ENCODE results near the gene SEPTIN3. TPM values are rescaled to one million over a fixed set of nuclear protein-coding genes. Genes with fewer than 3 reads are reported as not detected.

SEPTIN3 gene
- total RNA-seq, 2 experiments from 2014 or later, result 1.1 to 2.1 TPM

GRCh38 chr22:41991111-41991510 lies 21.9 kb downstream of the SEPTIN3 start:
- Histone ChIP-seq H4K20me1 (ENCODE audit: insufficient read depth, low read length) (no peaks in the 10 kb centered on the region), H3K36me3 (ENCODE audit: insufficient read depth, low read length) (no peaks in the 10 kb centered on the region), H3K9me2 (ENCODE audit: insufficient read depth, low read length) (no peaks in the 10 kb centered on the region), H3K9me3 (ENCODE audit: low read length) (no peaks in the 10 kb centered on the region), H3K79me2 (ENCODE audit: insufficient read depth, low read depth, low read length) (no peaks in the 10 kb centered on the region), H2AFZ (ENCODE audit: low read length) (no peak overlapping the region), H3K27ac (ENCODE audit: low read depth, low read length, poor library complexity, severe bottlenecking) (no peak overlapping the region), H3K4me1 (ENCODE audit: insufficient read depth, low read length, poor library complexity, severe bottlenecking) (no peaks in the 10 kb centered on the region), H3K4me2 (ENCODE audit: low read length) (no peak overlapping the region), H3K4me3 (ENCODE audit: low read depth, low read length, poor library complexity, severe bottlenecking) (no peak overlapping the region)
- ChIA-PET POLR2A (no interaction called here), CTCF (ENCODE audit: unreplicated experiment) (no interaction called here)
- TF ChIP-seq EZH2phosphoT487 (IDR thresholded peaks at IDR 0.05; ENCODE audit: borderline replicate concordance, low read depth, low read length) (no peak), CTCF (conservative IDR thresholded peaks at IDR 0.05; ENCODE audit: low read length) (no peak)
- no TSS peak for BruUV-seq (replicated peaks)
- intact Hi-C loops (cut with micrococcal nuclease; ENCODE audit: unreplicated experiment), result loop anchor here (5.0 kb wide), 1 partner anchor 41 kb away; no protein-coding TSS in a partner anchor
- DNase-seq (ENCODE audit: low spot score), result no peak

GRCh38 chr22:41992496-41992895 lies 23.3 kb downstream of the SEPTIN3 start:
- intact Hi-C loops (cut with micrococcal nuclease; ENCODE audit: unreplicated experiment), result loop anchor here (5.0 kb wide), 1 partner anchor 40 kb away; no protein-coding TSS in a partner anchor
- POLR2A ChIA-PET, result interaction anchor here (0.6 to 0.8 kb wide), 2 partner anchors 21 to 66 kb away, joined by 3 read pairs; no protein-coding TSS in a partner anchor
- Histone ChIP-seq H3K4me2 (ENCODE audit: low read length) (no peak overlapping the region), H2AFZ (ENCODE audit: low read length) (no peak overlapping the region), H3K9me2 (ENCODE audit: insufficient read depth, low read length) (no peaks in the 10 kb centered on the region), H3K9me3 (ENCODE audit: low read length) (no peaks in the 10 kb centered on the region), H3K79me2 (ENCODE audit: insufficient read depth, low read depth, low read length) (no peaks in the 10 kb centered on the region), H3K36me3 (ENCODE audit: insufficient read depth, low read length) (no peaks in the 10 kb centered on the region), H3K4me3 (ENCODE audit: low read depth, low read length, poor library complexity, severe bottlenecking) (no peak overlapping the region), H3K4me1 (ENCODE audit: insufficient read depth, low read length, poor library complexity, severe bottlenecking) (no peaks in the 10 kb centered on the region), H4K20me1 (ENCODE audit: insufficient read depth, low read length) (no peaks in the 10 kb centered on the region), H3K27ac (ENCODE audit: low read depth, low read length, poor library complexity, severe bottlenecking) (no peak overlapping the region)
- TF ChIP-seq EZH2phosphoT487 (IDR thresholded peaks at IDR 0.05; ENCODE audit: borderline replicate concordance, low read depth, low read length), result no peak
- TF ChIP-seq CTCF (conservative IDR thresholded peaks at IDR 0.05; ENCODE audit: low read length), result no peak
- DNase-seq (ENCODE audit: low spot score), result no peak
- no TSS peak for BruUV-seq (replicated peaks)
- CTCF ChIA-PET (ENCODE audit: unreplicated experiment), result no interaction called here

- TF ChIP-seq CTCF (conservative IDR thresholded peaks at IDR 0.05; ENCODE audit: low read length) (no peak), EZH2phosphoT487 (IDR thresholded peaks at IDR 0.05; ENCODE audit: borderline replicate concordance, low read depth, low read length) (no peak)
- no peaks in the 10 kb centered on the region for H3K79me2 ChIP-seq (ENCODE audit: insufficient read depth, low read depth, low read length)
- no peaks in the 10 kb centered on the region for H3K9me2 ChIP-seq (ENCODE audit: insufficient read depth, low read length)
- H3K4me3 ChIP-seq (ENCODE audit: low read depth, low read length, poor library complexity, severe bottlenecking), result no peak overlapping the region
- H4K20me1 ChIP-seq (ENCODE audit: insufficient read depth, low read length), result no peaks in the 10 kb centered on the region
- POLR2A ChIA-PET, result interaction anchor here (0.5 kb wide), 1 partner anchor 24 kb away, joined by 3 read pairs; no protein-coding TSS in a partner anchor
- no peaks in the 10 kb centered on the region for H3K9me3 ChIP-seq (ENCODE audit: low read length)
- no TSS peak for BruUV-seq (replicated peaks)
- intact Hi-C loops (cut with micrococcal nuclease; ENCODE audit: unreplicated experiment), result no loop called here
- H2AFZ ChIP-seq (ENCODE audit: low read length), result no peak overlapping the region
- DNase-seq (ENCODE audit: low spot score), result no peak
- H3K27ac ChIP-seq (ENCODE audit: low read depth, low read length, poor library complexity, severe bottlenecking), result no peak overlapping the region
- H3K4me2 ChIP-seq (ENCODE audit: low read length), result no peak overlapping the region
- H3K4me1 ChIP-seq (ENCODE audit: insufficient read depth, low read length, poor library complexity, severe bottlenecking), result peaks cover 8% of the 10 kb centered on the region
- CTCF ChIA-PET (ENCODE audit: unreplicated experiment), result no interaction called here
- no peaks in the 10 kb centered on the region for H3K36me3 ChIP-seq (ENCODE audit: insufficient read depth, low read length)
Measured at GRCh38 chr22:41995211-41995610, 26.0 kb downstream of the SEPTIN3 start.
